CD4-positive, alpha-beta T cell treated with Interleukin-4 for 4 hours (primary cell): Measurements from ENCODE around the gene ARPP21.

ENCODE experiments used
- DNase-seq: peaks from one replicate; pipeline ENCODE4 v3.0.0-alpha.2; 2020

Gene ARPP21

GRCh38 chr3:35643495-35643894 lies 4.2 kb downstream of the ARPP21 start:
- DNase-seq = no peak

GRCh38 chr3:35644451-35644850 lies 5.1 kb downstream of the ARPP21 start:
- DNase-seq = no peak

GRCh38 chr3:35645189-35645588 lies 5.9 kb downstream of the ARPP21 start:
- no peak for DNase-seq

GRCh38 chr3:35646081-35646480 lies 6.8 kb downstream of the ARPP21 start:
- DNase-seq = no peak

GRCh38 chr3:35647461-35647860 lies 8.1 kb downstream of the ARPP21 start:
- no peak for DNase-seq

- DNase-seq = no peak
Observed at GRCh38 chr3:35648347-35648746, 9.0 kb downstream of the ARPP21 start.

GRCh38 chr3:35649405-35649804 lies 10.1 kb downstream of the ARPP21 start:
- DNase-seq = no peak

GRCh38 chr3:35651426-35651825 lies 12.1 kb downstream of the ARPP21 start:
- DNase-seq = no peak

GRCh38 chr3:35651851-35652250 lies 12.5 kb downstream of the ARPP21 start:
- DNase-seq = no peak

- DNase-seq = no peak
Observed at GRCh38 chr3:35653347-35653746, 14.0 kb downstream of the ARPP21 start.

GRCh38 chr3:35654476-35654875 lies 15.2 kb downstream of the ARPP21 start:
- DNase-seq = no peak

- no peak for DNase-seq
Observed at GRCh38 chr3:35658686-35659085, 19.4 kb downstream of the ARPP21 start.

- no peak for DNase-seq
Observed at GRCh38 chr3:35659768-35660167, 20.4 kb downstream of the ARPP21 start.

- no peak for DNase-seq
Observed at GRCh38 chr3:35663471-35663870, 24.1 kb downstream of the ARPP21 start.

GRCh38 chr3:35664460-35664919 lies 25.2 kb downstream of the ARPP21 start:
- no peak for DNase-seq

- DNase-seq = no peak
Observed at GRCh38 chr3:35665390-35666055, 26.2 kb downstream of the ARPP21 start.

- no peak for DNase-seq
Observed at GRCh38 chr3:35666888-35667287, 27.6 kb downstream of the ARPP21 start.

- DNase-seq = no peak
Observed at GRCh38 chr3:35670408-35670965, 31.2 kb downstream of the ARPP21 start.

- no peak for DNase-seq
Observed at GRCh38 chr3:35671483-35671882, 32.2 kb downstream of the ARPP21 start.

GRCh38 chr3:35673017-35673416 lies 33.7 kb downstream of the ARPP21 start:
- DNase-seq = no peak

- no peak for DNase-seq
Observed at GRCh38 chr3:35674451-35675109, 35.3 kb downstream of the ARPP21 start.

- DNase-seq = no peak
Observed at GRCh38 chr3:35675206-35675605, 35.9 kb downstream of the ARPP21 start.

- DNase-seq = no peak
Observed at GRCh38 chr3:35675621-35676020, 36.3 kb downstream of the ARPP21 start.

GRCh38 chr3:35677797-35678196 lies 38.5 kb downstream of the ARPP21 start:
- no peak for DNase-seq
